PC-3 (cell line): Measurements from ENCODE around the gene IGSF9B. TPM values are rescaled to one million over a fixed set of nuclear protein-coding genes. Genes with fewer than 3 reads are reported as not detected.

Experiments
- ATAC-seq: fragments of 200-7000 bp; cut with Tn5 transposase; 2 replicates; pipeline ENCODE4 v1.9.1; 2020; ENCODE audit warnings: mild to moderate bottlenecking, moderate library complexity
- BruUV-seq: library from RNA; stranded (reverse); fragments of 400-500 nt; replicated peaks from 2 replicates; lab custom pipeline; 2021; lab: Mats Ljungman, UMichigan
- CTCF ChIA-PET: fragments of 300-600 bp; sonication (Branson Sonifier 250); formaldehyde crosslinking; loops from one replicate; lab custom pipeline; 2022; ENCODE audit warnings: antibody characterized with exemption; lab: Charles Lee
- POLR2A ChIA-PET: fragments of 300-600 bp; sonication (Branson Sonifier 250); formaldehyde crosslinking; loops from one replicate; lab custom pipeline; 2022; ENCODE audit warnings: antibody characterized with exemption; ENCODE audit not compliant: unreplicated experiment; lab: Charles Lee
- DNase-seq: peaks from one replicate; pipeline ENCODE4 v3.0.0-alpha.2; 2015
- H2AFZ ChIP-seq: fragments of 300-600 bp; sonication (generic); 2 replicates; pipeline ENCODE4 v1.6.0; 2016; ENCODE audit warnings: antibody characterized with exemption, low read length
- H3F3A ChIP-seq: fragments of 300-600 bp; sonication (generic); one replicate; pipeline ENCODE4 v1.6.0; 2017; ENCODE audit warnings: antibody characterized with exemption, low read length, control low read depth, mild to moderate bottlenecking; ENCODE audit not compliant: unreplicated experiment
- H3K27ac ChIP-seq: fragments of 300-600 bp; sonication (generic); 2 replicates; pipeline ENCODE4 v1.5.1; 2016; ENCODE audit warnings: mild to moderate bottlenecking, low read length
- H3K27me3 ChIP-seq: fragments of 300-600 bp; sonication (generic); 2 replicates; pipeline ENCODE4 v1.6.1; 2016; ENCODE audit warnings: low read length, mixed read lengths
- H3K36me3 ChIP-seq: fragments of 300-600 bp; sonication (generic); 2 replicates; pipeline ENCODE4 v1.6.1; 2016; ENCODE audit warnings: low read depth, mixed run types, low read length, mixed read lengths
- H3K4me1 ChIP-seq: fragments of 300-600 bp; sonication (generic); 2 replicates; pipeline ENCODE4 v1.5.1; 2016; ENCODE audit warnings: low read length; ENCODE audit not compliant: insufficient read depth
- H3K4me2 ChIP-seq: fragments of 300-600 bp; sonication (generic); 2 replicates; pipeline ENCODE4 v1.6.0; 2016; ENCODE audit warnings: low read length
- H3K4me3 ChIP-seq: fragments of 300-600 bp; sonication (generic); 2 replicates; pipeline ENCODE4 v1.5.1; 2016; ENCODE audit warnings: mild to moderate bottlenecking, low read length, mixed read lengths
- H3K79me2 ChIP-seq: fragments of 300-600 bp; sonication (generic); 2 replicates; pipeline ENCODE4 v1.6.1; 2017; ENCODE audit warnings: low read length, mixed read lengths
- H3K9ac ChIP-seq: fragments of 300-600 bp; sonication (generic); 2 replicates; pipeline ENCODE4 v1.6.0; 2016; ENCODE audit warnings: mild to moderate bottlenecking, low read length
- H3K9me2 ChIP-seq: fragments of 300-600 bp; sonication (generic); replicated peaks from 2 replicates; pipeline ENCODE4 v1.6.1; 2016; ENCODE audit warnings: mixed run types, low read length, mixed read lengths
- H3K9me3 ChIP-seq: fragments of 300-600 bp; sonication (generic); 2 replicates; pipeline ENCODE4 v1.6.1; 2016; ENCODE audit warnings: low read length, mixed read lengths
- H4K20me1 ChIP-seq: fragments of 300-600 bp; sonication (generic); 2 replicates; pipeline ENCODE4 v1.6.1; 2016; ENCODE audit warnings: low read length, mixed read lengths
- CTCF ChIP-seq: fragments of 300-600 bp; sonication (generic); conservative IDR thresholded peaks from 2 replicates; pipeline ENCODE4 v1.5.1; 2017; ENCODE audit warnings: antibody characterized with exemption, low read depth, mild to moderate bottlenecking, low read length
- EZH2 ChIP-seq: fragments of 300-600 bp; sonication (generic); IDR thresholded peaks from one replicate; pipeline ENCODE4 v1.6.1; 2017; ENCODE audit warnings: antibody characterized with exemption, mild to moderate bottlenecking, low read length; ENCODE audit not compliant: unreplicated experiment
- EZH2phosphoT487 ChIP-seq: fragments of 300-600 bp; sonication (generic); IDR thresholded peaks from 2 replicates; pipeline ENCODE4 v1.6.1; 2018; ENCODE audit warnings: mild to moderate bottlenecking, antibody characterized with exemption, low read length, borderline replicate concordance
- intact Hi-C: fragments of 100-400 bp; cut with micrococcal nuclease; formaldehyde crosslinking; loops from 2 replicates; pipeline ENCODE4 v1.9.0; 2023
- total RNA-seq: library from RNA; depleted of rRNA; stranded (reverse); fragments of >200 nt; gene quantifications from 2 replicates; pipeline ENCODE4 v1.2.3, GENCODE V29; 2014

IGSF9B gene
- total RNA-seq, 1 experiment from 2014 or later, result 0.58 TPM

DNA sequence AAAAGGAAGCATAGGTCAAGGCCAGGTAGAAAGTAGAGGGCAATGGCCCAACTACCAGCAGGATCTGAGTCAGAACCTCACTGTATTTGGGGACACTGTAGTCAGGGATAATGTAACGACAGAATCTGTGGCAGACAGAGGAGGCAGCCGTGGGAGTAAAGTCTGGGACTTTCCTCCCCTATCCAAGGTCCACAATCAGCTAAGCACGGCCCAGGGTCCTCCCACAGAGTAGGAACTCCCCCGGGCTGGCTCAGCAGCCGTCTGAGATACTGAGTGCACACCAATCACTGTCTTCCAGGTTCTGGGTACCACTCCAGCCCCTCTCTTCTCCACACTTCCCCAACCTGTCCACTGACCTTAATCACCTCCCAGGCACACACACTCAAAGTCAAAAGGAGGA, 3.2 kb downstream of the IGSF9B start:
- Histone ChIP-seq H3F3A (no peaks in the 10 kb centered on the region), H3K27ac (no peak overlapping the region), H3K9me3 (no peaks in the 10 kb centered on the region), H3K4me3 (no peak overlapping the region), H3K9ac (no peak overlapping the region), H3K4me1 (peaks cover 5% of the 10 kb centered on the region; the same call in 1 of the 2 replicates), H3K27me3 (peaks cover 32% of the 10 kb centered on the region), H3K9me2 (no peaks in the 10 kb centered on the region), H2AFZ (no peak overlapping the region), H3K79me2 (no peaks in the 10 kb centered on the region), H3K4me2 (no peak overlapping the region), H4K20me1 (no peaks in the 10 kb centered on the region), H3K36me3 (no peaks in the 10 kb centered on the region)
- intact Hi-C loops, result no loop called here
- POLR2A ChIA-PET, result no interaction called here
- TF ChIP-seq EZH2phosphoT487 (no peak), CTCF (no peak), EZH2 (no peak)
- DNase-seq (no peak), ATAC-seq (no peak)
- CTCF ChIA-PET, result no interaction called here
- no TSS peak for BruUV-seq

DNA sequence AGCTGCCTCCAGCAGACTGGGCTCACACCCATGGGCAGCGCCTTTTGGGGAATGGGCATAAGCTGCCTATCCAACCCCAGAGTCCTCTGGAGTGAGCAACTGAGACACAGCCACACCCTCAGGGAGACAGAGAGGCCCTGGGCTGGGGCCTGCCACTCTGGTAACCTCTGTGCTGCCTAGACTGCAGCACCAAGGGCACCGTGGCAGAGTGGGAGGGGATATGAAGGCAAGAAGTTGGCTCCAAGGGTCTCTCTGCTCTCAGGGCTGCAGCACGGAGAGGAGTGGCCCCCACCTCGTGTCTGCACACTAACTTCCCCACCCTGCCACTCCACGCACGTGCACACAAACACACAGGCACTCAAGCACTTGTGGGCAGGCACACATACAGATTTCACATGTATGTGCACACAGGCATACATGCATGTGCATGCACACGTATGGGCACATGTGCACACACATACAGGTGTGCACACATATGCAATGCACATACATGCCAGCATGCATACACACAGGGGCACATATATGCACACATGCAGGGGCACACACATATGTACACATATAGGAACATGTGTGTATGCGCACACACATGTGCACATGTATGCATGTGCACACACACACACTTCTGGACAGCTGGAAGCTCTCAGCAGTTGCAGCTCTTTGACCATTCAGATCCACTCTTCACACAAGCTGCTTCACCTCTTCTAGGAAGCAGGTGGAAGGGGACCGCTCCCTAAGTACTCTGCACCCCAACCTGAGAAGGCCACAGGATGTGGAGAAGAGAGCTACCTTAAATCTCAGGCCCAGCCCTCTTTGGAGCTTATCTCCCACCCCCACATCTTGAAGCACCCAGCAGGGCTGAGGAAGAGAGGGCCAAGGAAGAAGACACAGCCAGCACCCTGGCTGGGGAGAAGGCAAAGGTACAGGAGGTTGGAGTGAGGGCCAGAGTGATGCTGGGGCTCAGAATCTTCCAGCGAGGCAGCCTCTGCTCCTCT, 4.3 kb downstream of the IGSF9B start:
- intact Hi-C loops, result no loop called here
- no peaks in the 10 kb centered on the region for H3K9me3 ChIP-seq
- CTCF ChIA-PET, result no interaction called here
- no TSS peak for BruUV-seq
- H3K4me2 ChIP-seq, result no peak overlapping the region
- no peaks in the 10 kb centered on the region for H3K79me2 ChIP-seq
- H3K27me3 ChIP-seq, result peaks cover 27% of the 10 kb centered on the region
- TF ChIP-seq EZH2 (no peak), EZH2phosphoT487 (no peak), CTCF (no peak)
- ATAC-seq (no peak), DNase-seq (no peak)
- H3K9me2 ChIP-seq, result no peaks in the 10 kb centered on the region
- H3K4me1 ChIP-seq, result peaks cover 4% of the 10 kb centered on the region; the same call in 1 of the 2 replicates
- POLR2A ChIA-PET, result no interaction called here
- no peak overlapping the region for H3K4me3 ChIP-seq
- no peaks in the 10 kb centered on the region for H4K20me1 ChIP-seq
- no peaks in the 10 kb centered on the region for H3K36me3 ChIP-seq
- H3K9ac ChIP-seq, result no peak overlapping the region
- no peak overlapping the region for H2AFZ ChIP-seq
- H3F3A ChIP-seq, result no peaks in the 10 kb centered on the region
- H3K27ac ChIP-seq, result no peak overlapping the region
